GM10847 (cell line): ENCODE data around the gene RARG.

ENCODE experiments used
- POLR2A ChIP-seq: IDR thresholded peaks from 2 replicates; pipeline ENCODE4 v1.6.1; 2011; ENCODE audit not compliant: insufficient read length; ENCODE audit errors: extremely low read depth

The RARG gene

DNA sequence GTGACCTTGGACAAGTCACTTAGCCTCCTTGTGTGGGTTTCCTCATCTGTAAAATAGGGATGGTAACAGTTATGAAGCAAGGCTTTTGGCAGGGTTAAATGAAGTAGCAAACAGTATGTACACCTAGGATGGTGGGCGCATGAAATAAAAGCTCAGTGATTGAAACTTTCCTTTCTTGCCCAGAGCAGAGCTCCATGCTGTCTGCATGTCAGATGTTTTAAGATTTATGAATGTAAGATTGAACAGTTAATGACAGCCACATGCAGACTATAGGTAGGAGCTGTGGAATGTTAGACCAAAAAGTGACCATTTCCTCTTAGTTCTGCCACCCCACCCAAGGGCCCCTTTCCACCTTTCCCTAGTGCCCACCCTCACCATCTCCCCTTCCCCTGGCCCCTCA lies 37.0 kb downstream of the RARG start:
- no peak for TF ChIP-seq POLR2A

DNA sequence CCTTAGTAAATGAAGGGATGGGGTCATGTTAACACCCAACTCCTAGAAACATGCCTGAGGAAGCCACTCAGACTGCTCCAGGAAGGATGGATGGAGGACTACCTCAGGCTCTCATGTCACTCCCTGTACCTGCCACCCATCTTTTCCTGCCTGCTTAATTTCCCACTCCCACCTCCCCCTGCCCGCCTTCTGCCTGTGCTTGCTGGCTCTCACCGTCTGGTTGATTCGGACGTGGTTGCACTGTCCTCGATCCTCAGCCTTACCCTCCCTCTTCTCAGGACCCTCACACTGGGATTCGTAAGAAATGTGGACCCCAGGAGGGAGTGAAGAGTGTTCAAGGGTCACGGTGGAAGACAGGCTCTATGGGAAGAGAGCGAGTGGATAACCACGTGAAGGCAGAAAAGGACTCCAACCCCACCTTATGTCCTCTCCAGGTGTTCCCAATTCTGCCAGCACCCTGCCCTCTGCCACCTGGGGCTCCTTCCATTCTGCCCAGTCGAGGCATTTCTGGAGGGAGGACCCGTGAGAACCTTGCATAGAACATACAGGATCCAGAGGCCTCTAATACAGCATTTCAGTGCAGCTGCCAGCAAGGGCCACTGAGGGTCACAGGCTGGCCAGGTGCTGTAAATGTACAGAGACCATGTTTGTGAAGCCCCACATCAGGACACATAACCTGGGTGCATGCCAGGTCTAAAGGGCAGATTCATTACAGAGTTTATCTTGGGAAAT lies 37.9 kb downstream of the RARG start:
- no peak for TF ChIP-seq POLR2A

DNA sequence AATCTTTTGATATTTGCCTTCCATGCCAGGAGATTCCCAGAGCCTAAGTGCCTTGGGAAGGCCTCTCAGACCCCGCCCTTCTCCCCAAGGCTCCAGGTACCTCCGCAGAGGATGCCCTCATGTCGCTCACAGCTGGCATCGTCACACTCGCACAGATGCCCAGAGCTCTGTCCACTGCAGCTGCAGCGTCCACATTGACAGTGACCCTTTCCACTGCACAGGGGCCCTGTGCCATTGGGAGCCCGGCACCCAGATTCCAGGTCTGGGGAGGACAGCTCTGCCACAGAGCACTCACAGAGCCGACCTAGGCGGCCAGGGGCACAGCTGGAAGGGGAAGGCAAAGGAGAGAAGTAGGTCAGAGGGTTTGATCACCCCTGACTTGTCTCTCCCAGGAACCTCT lies 39.0 kb downstream of the RARG start:
- TF ChIP-seq POLR2A = no peak

DNA sequence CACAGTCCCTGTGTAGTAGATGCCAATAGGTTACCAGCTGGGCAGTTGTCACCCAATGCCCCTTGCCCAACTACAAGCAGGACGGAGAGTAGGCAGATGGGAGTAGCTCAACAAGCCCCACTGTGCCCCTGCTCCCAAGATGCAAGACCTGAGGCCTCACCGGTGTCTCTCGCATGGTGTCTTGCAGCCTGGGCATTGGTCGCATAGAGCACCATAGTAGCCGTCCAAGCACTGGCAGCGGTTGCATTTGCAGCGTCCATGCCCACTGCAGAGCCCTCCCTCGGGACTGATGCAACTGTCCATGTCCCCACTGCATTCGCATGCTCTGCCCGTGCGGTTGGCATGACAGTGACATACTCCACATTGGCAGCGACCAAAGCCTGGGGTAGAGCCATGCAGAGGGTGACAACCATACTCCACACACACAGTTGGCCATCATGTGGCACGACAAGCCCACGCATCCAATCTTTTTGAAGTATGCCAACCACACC lies 39.4 kb downstream of the RARG start:
- no peak for TF ChIP-seq POLR2A

DNA sequence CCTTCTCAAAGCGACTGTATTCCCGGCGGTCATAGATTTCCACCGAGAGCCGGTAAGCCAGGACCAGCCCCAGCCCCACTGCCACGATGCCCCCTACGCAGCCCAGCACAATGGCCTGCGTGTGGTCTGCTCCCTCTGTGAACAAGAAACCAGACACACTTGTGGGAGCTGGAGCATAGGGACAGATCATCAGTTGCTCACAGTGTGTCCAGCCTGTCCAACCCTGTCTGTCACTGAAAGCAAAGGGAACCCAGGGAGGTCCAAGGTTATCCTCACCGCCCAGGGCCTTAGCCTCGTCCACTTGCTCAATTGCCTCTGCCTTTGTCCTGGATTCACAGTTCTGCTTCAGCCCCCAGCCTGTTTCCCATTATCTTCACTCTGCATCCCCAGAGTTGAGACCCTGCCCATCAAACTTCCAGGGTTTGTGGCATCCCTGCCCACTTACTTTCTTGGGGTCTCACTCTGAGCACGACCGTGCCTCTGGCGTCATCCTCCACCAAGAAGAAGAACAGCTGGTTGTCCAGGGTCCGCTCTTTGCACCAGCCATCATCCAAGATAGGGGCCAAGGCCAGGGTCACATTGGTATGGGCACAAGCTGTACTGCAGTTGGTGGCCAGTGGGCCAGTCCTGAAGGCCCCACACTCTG lies 40.0 kb downstream of the RARG start:
- no peak for TF ChIP-seq POLR2A

DNA sequence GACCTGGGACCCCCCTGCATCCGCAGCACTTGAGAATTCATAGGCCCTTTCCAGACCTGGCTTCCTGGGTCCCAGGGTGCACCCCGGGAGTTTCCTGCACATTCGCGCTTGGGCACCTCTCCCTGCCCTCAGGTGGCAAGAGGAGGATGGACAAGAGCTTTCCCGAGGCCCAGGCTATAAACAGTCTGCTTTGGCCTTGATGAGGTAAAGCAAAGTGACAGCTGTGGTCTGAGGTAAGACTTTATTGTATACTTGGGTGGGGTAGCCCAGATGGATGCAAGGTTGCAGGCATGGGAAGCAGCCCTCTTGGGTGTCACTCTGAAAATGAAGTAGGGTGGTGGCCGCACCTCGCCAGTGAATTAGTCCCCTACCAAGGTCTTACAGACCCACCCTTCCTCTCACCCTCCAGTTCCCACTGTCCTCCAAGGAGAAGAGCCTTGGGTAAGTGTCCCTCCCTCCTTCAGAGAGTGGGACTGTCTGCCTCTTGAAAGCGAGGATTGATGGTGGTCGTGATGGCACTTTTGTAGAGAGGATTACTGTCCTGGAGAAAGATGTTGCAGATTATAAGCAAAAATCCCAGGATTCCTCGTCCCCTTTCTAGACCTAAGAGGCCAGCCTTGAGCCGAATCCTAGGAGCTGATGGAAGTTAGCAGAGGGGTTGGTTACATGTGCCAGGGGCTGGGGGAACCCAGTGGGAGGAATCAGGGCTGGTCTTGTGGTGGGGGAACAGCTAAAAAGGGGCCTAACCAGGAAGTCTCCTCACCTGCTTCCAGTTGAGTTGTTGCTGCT lies 40.7 kb downstream of the RARG start:
- TF ChIP-seq POLR2A = no peak

DNA sequence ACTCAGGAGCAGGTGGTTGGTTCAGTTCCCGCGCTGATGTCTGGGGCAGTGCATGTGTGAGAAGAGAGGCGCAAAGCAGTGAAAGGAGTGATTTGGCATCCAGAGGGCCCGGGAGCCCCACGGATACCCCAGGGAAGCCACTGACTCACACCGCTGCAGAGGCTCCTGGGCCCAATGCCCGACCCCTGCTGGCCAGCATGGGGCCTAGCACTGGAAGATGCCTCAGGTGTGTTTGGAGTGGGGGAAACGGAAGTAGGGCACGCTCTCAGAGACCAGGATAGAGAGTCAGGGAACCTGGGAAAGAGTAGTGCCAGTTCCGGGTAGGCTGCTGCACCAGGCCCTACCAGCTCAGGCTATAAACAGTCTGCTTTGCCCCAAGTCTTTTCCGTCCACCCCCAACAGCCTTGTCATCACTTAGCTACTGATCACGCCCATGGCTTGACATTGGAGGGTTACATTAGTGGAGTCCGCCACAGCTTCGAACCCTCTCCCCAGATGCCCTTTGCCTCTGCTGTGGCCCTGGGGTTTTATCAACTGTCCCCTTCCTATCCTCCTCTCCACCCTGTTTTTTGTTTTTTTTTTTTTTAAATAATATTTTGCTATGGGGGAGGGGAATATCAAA lies 41.8 kb downstream of the RARG start:
- TF ChIP-seq POLR2A = no peak

DNA sequence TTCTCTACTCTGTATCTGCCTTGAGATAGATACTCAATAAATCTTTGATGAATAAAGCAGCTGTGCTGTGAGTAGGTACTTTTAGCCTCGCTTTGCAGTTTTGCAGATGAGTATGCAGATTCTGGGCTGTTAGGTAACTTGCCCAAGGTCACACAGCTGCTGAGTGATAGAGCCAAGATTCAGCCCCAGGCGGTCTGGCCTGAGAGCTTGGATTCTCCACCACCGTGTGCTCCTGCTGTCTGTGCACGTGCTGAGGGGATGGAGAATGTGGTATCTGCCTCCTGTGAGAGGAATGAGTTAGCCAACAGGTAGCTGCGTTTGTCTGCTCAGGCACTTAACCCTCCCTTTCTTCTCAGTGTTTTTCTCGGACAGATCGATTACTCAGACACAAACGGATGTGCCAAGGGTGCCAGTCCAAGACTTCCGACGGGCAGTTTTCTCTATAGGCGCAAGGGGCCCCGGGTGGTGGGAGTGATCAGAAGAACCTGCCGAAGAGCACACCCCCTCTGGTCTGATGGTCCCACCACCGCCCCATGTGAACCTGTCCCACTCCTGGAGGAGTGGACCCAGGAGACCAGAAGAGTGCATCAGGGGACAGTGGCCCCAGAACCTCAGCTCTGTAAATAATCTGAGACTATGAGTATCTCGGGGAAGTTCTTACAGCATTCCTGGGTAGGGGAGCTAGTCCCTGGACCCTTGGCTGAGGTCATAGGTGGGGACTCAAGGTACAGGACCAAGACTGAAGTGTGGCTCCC lies 44.7 kb downstream of the RARG start:
- no peak for TF ChIP-seq POLR2A

DNA sequence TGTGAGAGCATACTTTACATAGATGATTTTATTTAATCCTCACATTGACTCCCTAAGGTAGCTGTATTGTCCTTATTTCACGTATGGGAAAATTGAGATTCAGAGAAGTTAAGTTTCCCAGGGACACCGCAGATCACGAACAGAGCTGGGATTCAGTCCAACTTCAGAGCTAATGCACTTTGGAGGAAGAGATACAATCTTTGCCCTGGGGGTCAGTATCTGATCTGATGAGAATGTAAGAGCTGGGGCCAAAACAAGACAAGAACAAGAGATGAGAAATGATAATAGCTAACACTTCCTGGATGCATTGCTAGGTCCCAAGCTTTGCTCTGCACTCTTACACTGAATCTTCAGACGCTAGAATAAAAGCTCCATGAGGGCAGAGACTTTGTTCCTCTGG lies 45.3 kb downstream of the RARG start:
- no peak for TF ChIP-seq POLR2A

DNA sequence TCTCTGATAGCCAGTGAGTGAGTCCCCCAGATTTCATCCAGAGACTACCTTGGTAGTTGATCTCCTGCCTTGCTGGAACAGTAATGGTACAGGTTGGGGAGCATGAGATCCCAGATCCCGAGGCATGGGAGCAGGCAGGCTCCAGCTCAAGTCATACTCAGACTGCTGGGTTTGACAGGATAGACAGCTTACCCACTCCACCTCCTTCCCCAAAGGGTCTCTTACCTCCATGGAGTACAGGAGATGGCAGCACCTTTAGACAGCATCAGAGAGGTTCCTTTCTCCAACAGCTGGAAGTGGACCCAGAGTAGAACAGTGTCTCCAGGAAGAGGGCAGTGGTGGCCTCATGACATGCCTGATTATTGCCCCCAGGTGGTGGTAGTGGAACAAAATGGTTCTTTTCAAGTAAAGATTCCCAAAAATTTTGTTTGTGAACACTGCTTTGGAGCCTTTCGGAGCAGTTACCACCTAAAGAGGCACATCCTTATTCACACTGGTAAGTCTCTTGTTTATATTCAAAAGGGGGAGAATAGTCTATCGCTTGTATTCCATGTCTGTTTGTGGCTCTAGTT lies 46.3 kb downstream of the RARG start:
- TF ChIP-seq POLR2A = no peak

DNA sequence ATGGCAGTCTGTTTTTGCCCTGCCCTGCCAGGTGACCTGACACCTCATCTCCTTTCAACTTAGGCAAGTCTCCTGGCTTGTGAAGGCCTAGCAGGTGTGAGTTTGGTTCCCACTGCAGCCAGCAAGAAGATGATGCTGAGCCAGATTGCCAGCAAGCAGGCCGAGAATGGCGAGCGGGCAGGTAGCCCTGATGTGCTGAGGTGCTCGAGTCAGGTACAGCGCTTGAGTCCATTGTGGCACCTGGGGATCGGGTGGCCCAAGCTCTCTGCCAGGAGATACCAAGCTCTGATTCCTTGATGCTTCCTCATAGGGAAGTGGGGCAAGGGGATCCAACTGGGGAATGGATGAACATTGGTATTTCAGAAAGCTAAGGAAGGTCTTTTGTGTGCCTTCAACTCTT lies 47.2 kb downstream of the RARG start:
- TF ChIP-seq POLR2A = no peak

DNA sequence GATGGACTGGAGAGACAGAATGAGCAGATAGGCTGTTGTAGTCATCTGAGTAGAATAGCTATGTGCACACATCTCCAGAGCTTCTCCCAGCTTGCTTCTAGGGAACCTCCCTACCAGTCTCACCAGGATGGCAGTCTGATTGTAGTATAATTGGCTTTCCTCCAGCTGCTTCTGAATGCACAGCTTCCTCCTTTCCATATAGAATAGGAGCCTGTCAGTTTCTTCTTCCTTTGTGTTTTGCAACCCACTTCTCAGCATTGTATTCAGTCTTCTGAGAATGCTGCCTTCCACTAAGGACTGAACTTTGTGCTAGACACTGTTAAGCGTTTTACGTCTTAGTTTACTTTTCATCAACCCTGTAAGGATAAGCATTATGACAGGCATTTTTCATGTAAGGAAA lies 49.1 kb downstream of the RARG start:
- TF ChIP-seq POLR2A = no peak

DNA sequence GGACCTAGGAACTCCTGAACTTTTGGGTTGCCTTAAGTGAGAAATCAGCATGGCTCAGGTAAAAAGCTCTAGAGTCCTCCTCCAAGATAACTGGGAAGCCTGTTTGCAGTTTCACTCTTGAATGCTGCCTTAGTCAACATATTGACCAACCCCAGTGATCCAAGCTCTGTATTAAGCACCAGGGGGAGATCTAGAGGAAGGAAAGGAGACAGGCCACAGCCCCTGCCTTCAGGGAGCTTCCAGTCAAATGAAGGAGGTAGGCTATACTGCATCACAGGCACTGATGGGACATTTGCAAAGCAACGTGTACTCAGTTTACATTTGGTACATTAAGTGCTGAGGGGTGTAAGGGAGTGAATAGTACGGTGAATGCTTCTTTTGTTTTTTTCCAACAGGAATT lies 50.1 kb downstream of the RARG start:
- no peak for TF ChIP-seq POLR2A

DNA sequence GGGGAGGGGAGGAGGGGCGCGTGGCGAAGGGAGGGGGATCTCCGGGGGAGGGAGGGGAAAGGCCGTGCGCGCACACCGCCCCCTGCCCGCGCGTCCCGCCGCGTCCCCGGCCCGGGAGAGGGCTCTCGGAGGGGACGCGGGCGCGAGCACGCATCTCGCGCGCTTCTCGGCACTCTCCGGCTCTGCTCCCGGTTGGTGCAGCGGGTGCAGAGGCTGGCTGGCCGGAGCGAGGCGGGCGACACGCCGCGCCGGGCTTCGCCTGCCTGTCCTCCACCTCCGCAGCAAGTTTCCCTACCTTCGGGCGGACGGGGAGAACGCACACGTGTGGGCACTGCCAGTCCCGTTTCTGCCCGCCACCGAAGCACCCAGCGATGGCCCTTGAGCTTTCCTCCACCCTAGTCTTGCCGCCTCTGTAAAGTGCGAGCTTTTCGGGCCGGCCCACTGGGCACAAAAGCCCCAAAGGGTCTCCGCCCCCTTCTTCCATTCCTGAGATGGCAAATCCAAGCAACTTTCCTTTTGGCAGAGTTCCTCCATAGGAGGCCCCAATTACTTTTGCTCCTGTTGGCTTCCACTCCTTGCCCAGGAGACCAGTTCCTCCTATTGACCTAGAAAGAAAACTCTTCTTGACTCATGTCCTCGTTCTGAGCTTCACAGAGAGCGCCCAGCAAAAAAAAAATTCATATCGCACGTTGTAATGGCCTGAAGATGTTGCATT lies 50.9 kb downstream of the RARG start:
- no peak for TF ChIP-seq POLR2A
